GM21737 (cell line): ENCODE measurements around the gene CORO2A.
"Not testable (repeated sequence)": the region's sequence is repeated elsewhere in the genome, so short reads cannot be mapped to it uniquely, and the experiment has no call there.

Source experiments
- ATAC-seq: cut with Tn5 transposase; IDR thresholded peaks from one replicate; pipeline ENCODE4 v1.9.1; 2021; ENCODE audit warnings: mild to moderate bottlenecking, moderate library complexity; ENCODE audit not compliant: unreplicated experiment

Gene CORO2A

GRCh38 chr9:98117984-98118639 is 74.3 kb downstream of the CORO2A start:
- peak; percentile 54 for ATAC-seq

- not testable (repeated sequence) for ATAC-seq
Measured at GRCh38 chr9:98117097-98117496, 75.3 kb downstream of the CORO2A start.

GRCh38 chr9:98109052-98109451 is 83.4 kb downstream of the CORO2A start:
- ATAC-seq: no peak

GRCh38 chr9:98108531-98109031 is 83.9 kb downstream of the CORO2A start:
- peak; percentile 58 for ATAC-seq

GRCh38 chr9:98107926-98108325 is 84.5 kb downstream of the CORO2A start:
- no peak for ATAC-seq

- no peak for ATAC-seq
Measured at GRCh38 chr9:98105006-98105405, 87.4 kb downstream of the CORO2A start.

- no peak for ATAC-seq
Measured at GRCh38 chr9:98104445-98104881, 88.0 kb downstream of the CORO2A start.

- ATAC-seq: peak; percentile 92
Measured at GRCh38 chr9:98101868-98102273, 90.6 kb downstream of the CORO2A start.

- ATAC-seq: no peak
Measured at GRCh38 chr9:98101416-98101815, 91.0 kb downstream of the CORO2A start.

GRCh38 chr9:98100456-98100855 is 92.0 kb downstream of the CORO2A start:
- ATAC-seq: no peak

- no peak for ATAC-seq
Measured at GRCh38 chr9:98099898-98100297, 92.5 kb downstream of the CORO2A start.

- ATAC-seq: no peak
Measured at GRCh38 chr9:98099346-98099745, 93.1 kb downstream of the CORO2A start.

- no peak for ATAC-seq
Measured at GRCh38 chr9:98097836-98098235, 94.6 kb downstream of the CORO2A start.

- ATAC-seq: no peak
Measured at GRCh38 chr9:98096091-98096490, 96.3 kb downstream of the CORO2A start.

- no peak for ATAC-seq
Measured at GRCh38 chr9:98095401-98095800, 97.0 kb downstream of the CORO2A start.

- no peak for ATAC-seq
Measured at GRCh38 chr9:98094851-98095250, 97.6 kb downstream of the CORO2A start.

GRCh38 chr9:98094316-98094715 is 98.1 kb downstream of the CORO2A start:
- no peak for ATAC-seq

GRCh38 chr9:98092613-98092931 is 99.9 kb downstream of the CORO2A start:
- ATAC-seq: no peak

- no peak for ATAC-seq
Measured at GRCh38 chr9:98091735-98092612, 100.5 kb downstream of the CORO2A start.

GRCh38 chr9:98090674-98091073 is 101.8 kb downstream of the CORO2A start:
- ATAC-seq: not testable (repeated sequence)

GRCh38 chr9:98087420-98088354 is 104.8 kb downstream of the CORO2A start:
- no peak for ATAC-seq
